Activated CD4-positive, alpha-beta T cell treated with anti-CD3 and anti-CD28 coated beads, Interleukin-2, amount 50 U/mL, for 24 hours (primary cell): ENCODE data around the gene CDH4.

Experiments
- DNase-seq, 2 donors: peaks; one replicate each; pipeline ENCODE4 v3.0.0-alpha.2; 2020; ENCODE audit warnings: low read depth in 1 of 2, low spot score in 1 of 2

CDH4 gene

DNA sequence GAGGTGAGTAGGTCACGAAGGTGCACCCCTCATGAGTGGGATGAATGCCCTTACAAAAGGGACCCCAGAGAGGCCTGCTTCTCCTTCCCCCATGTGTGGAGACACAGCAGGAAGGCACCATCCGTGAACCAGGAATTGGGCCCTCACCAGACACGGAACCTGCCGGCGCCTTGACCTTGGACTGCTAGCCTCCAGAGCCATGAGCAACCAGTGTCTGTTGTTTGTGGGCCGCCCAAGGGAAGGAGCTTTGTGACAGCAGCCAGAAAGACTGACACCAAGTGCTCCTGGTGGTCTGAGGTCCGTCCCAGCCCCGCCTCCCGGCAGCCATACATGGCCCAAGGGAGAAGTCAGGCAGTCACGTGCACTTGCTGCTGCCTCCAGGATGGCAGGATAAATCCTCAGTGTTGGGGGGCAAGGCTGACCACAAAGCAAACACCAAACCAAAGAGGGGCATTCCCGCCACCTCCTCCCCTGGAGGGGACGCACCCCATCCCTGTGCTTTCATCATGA, 29.3 kb downstream of the CDH4 start:
- no peak for DNase-seq

DNA sequence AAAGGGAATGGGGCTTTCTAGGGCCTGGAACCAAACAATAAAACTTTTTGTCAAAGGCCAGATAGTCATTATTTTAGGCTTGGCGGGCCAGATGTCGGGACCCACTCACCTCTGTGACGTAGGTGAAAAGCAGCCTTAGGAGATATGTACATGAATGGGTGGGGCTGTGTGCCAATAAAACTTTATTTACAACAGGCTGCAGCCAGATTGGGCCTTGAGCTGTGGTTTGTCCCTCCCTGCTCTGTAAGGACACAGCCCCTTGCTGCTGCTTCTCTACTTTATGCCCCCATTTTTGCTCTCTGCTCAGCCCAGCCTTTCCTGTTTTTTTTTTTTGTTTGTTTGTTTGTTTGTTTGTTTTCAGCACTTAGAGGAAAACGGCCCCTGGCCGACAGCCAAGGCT, 32.7 kb downstream of the CDH4 start:
- no peak for DNase-seq

DNA sequence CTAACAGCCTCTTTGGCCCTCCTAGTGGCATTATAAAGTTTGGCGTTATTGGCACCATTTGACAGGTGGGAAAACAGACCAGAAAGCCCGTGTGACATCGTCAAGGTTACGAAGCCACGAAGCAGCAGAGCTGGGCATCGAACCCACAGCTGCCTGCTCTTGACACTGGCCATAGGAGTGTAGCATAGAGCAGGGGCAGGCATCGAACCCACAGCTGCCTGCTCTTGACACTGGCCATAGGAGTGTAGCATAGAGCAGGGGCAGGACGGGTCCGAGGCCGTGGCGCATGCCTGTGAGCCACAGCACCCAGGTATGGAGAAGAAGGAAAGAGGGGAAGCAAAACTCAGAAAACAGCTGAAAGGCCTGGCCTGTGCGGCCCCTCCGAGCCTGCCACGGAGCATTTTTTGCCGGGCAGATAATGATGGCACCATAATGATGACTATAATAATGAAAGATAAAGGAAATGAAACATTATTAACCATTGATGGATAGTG, 33.1 kb downstream of the CDH4 start:
- DNase-seq: no peak

DNA sequence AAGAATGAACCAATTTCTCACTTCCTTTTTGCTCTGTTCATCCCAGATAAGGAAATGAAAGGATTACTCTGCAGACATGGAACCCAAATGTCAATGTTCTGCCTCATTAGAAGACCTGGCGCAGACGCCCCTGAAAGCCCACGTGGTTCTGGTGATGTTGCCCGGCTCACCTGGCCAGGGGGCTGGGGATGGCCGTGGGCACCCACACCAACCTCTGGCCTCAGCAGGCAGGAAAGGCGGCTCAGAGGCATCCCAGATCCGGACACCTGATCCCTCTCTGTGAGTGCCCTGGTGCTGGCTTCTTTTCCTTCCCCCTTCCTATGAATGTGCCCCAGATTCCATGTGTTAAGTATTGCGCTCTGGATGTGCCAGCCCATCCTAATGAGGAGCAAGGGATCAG, 33.6 kb downstream of the CDH4 start:
- no peak for DNase-seq

DNA sequence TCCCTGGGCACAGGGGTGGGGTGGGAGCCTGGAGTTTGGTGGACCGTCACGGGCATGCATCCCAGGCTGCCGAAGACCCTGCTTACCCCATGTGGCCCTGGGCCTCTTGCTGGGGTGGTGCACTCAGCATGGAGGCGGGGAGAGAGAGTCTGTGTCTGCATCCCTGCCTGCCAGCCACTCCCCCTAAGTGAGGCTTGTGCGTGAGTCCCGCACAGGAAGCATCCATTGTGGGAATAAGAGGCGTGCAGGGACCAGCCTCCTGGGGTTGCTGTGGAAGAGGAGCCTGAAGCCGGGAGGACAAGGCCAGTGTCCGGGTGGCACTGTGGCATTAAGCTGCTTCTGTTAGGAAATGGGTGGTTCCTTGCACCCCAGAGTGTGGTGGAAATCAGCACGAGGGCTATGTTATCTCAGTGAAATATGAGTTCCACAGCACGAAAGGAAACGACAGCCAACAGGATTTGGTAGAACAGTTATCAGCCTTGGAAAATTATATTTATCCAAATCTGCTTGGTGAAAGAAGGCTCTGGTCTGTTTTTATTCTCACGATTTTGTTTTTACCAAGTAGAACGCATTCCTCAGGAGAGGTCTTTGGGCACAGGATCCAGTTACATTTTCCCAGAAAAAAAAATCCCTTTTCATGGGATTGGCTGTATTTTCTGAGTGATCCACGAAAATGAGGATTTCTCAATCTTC, 35.7 kb downstream of the CDH4 start:
- no peak for DNase-seq

DNA sequence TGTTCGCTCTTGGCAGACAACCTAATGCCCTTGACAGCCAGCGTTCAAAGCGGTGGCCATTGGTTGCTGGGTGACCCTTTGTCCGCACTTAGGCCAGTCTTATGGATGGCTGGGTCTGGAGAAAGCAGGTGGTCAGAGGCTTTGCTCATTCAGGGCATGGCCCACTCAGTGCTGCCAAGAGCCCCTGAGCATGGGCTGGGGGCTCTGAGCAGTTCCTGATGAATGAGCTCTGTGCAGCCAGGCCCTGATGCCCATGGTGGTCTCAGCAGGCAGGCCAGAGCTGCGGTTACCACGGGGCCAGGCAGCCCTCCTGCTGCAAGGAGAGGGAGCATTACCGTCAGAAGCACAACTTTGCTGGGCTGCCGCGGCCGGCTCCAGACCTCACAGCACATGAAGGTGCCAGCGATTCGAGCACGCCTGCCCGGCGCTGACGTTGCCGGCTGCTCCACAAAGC, 36.3 kb downstream of the CDH4 start:
- DNase-seq: no peak

DNA sequence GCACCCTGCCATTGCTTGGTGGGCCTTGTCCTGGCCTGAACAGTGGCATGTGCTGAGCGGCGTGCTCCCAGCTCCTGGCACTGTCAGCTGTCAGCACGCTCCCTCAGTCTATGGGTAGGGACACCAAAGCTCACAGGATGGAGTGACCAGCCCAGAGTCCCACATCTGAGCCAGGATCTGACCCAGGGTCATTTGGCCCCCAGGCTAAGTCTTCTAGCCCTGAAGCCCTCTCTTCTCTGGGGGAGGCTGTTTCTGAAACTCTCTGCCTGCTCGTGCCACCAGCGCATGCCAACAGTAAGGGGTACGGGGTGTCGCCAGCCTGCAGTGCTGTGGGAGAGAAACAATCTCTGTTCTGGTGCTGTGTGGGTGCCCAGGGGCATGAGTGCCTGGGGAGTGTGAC, 37.1 kb downstream of the CDH4 start:
- no peak for DNase-seq

DNA sequence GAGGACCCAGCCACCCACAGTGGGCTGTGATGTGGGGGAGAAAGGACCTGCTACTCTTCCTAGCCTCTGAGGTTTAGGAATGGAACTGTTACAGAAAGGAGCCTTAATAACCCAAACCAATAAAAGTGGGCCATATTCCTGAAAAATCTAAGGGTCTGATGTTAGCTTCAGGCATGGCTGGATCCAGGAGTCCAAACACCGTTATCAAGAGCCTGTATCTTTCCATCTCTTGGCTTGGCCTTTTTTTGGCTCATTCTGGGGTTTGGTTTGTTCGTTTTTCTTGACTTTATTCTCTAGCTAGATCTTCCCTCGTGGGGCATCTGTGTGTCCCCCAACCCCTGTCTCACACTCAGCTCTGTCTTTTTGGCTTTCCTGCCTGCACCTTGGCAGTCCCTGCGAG, 38.7 kb downstream of the CDH4 start:
- no peak for DNase-seq

DNA sequence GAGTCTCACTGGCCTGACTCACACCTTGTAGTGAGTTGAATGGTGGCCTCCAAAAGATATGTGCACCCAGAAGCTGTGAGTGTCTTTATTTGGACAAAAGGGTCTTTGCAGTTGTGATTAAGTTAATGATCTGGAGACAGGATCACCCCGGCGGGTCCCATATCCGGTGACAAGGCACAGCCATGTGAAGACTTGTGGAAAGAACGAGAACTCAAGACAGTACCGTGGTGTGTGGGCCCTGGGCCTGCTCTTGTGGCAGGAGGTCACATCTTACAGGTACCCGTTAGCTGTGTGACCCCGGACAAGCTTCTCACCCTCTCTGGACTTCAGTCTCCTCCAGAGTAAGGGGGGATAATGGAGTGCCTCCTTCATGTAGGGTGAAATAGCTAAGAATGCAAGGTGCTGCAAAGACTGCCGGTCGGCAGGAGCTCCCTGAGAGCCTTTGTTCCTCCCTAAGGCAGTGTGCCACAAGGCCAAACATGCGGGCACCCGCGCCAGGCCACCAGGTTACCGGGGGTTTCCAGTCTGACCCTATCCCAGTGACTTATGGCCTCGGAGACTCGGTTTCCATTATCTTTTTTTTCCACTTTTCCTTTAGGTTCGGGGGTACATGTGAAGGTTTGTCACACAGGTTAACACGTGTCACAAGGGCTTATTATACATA, 39.2 kb downstream of the CDH4 start:
- DNase-seq: no peak

DNA sequence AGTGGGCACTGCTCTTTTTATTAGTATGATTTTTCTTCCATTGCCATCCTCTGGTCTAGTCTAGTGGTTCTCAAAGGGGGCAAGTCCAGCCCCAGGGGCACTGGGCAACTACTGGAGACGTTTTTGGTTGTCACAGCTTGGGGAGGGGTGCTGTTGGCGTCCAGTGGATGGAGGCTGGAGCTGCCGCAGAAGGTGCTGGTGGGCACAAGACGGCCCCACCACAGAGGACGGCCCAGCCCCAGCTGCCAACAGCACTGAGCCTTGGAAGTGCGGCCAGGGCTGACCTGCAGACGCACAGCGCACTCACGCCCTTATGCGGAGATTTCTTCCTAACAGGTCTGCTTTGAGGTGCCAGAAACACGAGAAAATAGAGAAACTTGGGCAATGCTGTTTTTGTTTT, 40.3 kb downstream of the CDH4 start:
- no peak for DNase-seq

DNA sequence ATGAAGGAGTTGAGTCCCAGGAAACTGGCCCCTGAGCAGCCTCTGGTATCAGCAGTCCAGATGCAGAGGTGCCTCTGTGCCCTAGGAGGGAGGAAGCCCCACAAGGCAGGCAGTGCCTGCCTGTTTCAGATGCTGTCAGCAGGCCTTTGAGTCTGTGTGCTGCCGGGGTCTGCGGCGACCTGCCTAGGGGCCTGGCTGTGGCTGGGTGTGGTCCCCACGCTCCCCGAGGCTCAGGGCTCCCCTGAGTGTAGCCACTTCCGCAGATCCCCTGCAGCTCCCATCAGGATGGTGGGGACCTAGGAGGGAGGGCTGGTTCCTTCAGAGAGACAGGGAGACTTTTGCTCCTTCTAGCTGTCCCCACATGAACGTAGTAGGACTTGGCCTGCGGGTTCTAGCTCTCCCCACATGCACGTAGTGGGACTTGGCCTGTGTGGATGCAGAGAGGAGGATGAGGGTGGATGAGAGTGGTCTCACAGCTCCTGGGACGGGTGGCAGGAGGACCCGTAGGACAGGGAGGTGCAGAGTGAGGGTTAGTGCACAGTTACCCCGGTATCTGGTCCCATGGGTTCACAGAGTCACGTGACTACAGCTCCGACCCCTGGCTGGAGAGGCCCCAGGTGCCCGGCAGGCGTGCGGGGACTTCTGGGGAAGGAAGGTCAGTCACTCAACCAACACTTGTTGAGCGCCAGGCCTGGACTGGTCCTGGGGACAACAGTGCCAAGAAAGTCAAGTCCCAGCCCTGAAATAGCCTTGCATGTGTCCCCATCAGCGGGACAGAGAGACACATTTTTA, 41.0 kb downstream of the CDH4 start:
- DNase-seq: no peak

DNA sequence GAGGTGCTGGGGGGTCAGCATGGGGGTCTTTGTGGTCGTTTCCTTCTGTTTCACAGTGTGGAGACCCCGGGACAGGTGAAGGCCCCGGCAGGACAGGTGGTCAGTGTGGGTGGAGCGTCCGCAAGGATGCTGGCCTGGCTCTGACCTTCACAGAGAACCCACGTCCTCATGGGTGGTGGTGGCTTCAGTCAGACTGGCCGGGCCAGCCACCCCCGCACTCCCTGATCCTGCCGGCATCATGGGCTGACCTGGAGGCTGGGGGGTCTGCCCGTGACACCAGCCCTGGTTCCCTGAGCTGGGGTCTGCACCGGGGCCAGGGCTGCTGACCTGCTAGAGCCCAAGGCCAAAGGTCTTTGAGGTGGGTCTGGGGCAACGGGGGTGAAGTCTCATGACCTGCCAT, 41.9 kb downstream of the CDH4 start:
- no peak for DNase-seq

DNA sequence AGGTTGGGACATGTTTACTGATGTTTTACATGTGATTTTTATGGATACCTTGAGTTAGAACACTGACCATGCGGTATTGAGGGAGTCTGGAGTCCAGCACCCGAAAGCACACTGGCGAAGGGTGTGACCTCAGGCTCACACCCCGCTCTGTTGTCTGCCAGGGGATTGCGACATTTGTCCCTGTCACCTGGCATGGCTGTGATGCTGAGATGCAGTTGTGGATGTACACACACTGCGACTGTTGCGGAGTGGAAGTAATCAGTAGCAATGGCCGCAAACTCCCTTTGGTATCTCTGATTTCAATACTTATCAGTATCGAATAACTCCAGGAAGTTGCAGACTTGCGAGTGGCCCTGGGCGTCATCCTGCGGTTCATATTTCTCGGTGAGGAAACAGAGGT, 43.2 kb downstream of the CDH4 start:
- no peak for DNase-seq

DNA sequence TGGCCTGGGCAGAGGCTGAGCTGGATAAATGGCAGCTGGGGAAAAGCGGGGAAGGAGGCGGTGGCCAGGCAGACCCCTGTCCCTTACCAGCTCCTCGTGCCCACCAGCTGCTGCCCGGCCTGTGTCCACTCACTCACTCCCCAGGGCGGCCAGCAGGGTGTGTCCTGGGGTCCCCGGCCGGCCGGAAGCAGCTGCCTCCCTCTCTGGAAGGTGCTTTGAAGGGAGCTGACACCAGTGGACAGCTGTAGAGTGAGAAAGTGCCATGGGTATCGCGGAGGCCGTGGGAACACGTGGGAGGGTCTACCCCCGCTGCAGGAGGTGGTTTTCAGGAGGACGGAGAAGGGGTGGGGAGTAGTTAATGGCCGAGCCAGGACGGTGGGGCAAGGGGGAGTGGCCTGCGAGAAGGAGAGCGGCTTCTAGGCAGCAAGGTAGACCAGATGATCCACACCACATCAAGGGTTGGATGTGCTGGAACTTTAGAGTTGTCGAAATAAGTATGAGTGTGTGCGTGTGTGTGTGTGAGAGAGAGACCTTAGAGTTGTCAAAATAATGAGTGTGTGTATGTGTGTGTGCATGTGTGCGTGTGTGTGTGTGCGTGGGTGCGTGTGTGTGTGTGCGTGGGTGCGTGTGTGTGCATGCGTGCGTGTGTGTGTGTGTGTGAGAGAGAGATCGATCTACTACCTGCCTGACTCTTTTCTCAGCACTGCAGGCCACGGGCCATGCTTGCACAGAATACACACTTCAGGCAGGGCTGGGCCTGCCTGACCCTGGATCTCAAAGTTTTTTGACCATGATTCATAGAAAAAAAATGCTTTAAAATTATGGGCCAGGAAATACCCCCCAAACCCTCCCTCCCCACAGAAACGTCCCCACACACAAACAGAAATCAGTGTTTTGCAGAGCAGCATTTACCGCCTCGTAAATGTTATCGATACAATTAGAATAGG, 43.9 kb downstream of the CDH4 start:
- no peak for DNase-seq

DNA sequence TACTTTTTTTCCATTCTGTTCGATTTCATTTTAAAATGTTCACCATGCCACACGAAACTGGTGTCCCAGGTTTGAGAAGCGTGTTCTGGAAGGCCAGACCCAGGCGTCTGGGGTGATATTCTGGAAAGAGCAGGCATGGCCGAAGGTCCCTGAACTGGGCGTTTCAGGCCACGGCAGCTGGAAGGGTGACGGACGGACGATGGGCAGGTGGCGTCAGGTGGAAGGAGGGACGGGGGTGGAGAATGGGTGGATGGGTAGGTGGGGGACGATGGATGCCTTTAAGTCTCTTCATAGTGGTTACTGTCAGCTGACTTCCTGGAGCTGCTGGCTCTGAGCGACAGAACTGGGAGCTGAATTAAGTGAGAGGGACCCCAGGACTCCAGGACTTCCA, 44.6 kb downstream of the CDH4 start:
- no peak for DNase-seq

DNA sequence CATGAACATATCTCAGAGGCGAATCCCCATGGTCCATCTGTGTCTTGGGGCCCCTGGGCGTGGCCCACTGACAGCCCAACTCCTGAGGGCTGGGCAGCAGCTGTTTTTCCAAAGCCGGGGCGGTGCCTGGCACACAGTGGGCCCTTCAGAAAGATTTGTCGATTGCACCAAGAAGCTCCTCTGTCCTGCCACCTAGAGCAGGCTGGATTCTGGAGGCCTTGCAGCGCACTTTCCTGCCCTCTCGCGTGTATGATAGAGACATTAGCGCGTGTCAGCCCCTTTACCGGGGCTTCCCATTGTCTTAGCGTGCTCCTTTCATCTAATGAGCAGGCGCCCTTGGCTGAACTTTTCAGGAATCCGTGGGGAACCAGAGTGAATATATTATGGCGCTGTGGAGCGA, 45.4 kb downstream of the CDH4 start:
- DNase-seq: no peak

DNA sequence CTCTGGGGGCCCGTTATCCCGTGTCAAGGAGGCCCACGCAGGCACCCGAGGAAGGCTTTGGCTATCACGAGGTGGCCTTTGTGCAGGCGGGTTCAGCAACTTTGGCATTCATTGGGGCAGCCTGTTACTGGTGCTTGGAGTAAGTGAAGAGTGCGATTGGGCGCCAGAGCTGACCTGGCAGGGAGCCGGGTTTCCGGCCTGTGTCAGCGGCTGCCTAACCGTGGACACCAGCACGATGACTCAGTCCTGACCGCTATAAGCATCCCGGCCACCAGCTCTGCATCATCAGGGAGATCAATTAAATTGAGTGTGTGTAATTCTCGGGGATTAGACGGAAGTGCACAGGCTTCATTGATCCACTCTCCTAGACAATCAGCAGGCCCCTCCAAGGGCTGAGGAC, 45.9 kb downstream of the CDH4 start:
- no peak for DNase-seq

DNA sequence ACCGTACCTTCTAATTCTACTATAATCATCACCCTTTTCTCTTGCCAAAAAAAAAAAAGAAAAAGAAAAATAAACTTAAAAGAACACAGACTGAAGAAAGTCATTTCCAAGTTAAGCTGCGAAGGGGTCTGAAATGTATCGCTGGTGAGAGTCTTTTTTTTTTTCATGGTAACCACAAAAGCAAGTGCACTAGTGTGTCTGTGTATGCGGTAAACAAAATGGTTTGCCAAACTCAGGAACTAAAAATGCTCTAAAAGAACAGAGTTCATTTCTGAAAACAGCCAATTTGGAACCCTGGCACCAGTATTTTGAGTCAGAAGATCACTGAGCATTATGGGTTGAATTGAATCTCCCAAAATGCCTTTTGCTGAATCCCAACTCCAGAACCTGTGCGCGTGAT, 46.6 kb downstream of the CDH4 start:
- DNase-seq: no peak

DNA sequence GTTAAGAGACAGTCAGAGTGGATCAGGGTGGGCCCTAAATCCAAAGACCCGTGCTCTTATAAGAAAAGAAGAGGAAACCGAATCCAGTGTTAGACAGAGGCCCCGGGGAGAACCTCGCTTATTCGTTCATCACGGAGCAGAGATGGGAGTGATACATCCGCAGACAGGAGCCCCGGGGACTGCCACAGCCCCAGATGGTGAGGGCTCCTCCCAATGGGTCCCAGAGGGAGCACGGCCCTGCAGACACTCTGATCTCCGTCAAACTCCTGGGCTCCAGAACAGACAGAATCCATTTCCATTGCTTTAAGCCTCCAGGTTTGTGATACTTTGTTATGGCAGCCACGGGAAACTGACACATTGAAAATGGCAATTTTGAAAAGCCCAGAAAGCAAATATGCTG, 47.0 kb downstream of the CDH4 start:
- no peak for DNase-seq

DNA sequence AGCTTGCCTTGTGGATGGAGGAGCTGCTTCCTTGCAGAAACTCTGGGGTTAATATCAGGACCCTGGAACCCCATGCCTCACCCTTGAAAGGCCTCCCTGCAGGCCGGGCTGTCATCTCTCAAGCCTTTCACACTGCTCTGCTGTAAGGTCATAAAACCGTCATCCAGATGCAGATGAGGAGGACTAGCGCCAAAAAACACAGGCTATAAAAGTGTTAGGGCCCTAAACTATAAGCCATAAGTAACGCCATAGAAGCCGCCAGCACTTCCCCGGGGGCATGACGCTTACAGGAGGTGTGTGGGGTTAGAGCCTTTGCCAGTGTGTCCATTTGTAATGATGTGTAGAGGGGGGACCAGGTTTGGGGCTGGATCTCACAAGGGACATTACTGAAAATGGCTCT, 47.6 kb downstream of the CDH4 start:
- no peak for DNase-seq

DNA sequence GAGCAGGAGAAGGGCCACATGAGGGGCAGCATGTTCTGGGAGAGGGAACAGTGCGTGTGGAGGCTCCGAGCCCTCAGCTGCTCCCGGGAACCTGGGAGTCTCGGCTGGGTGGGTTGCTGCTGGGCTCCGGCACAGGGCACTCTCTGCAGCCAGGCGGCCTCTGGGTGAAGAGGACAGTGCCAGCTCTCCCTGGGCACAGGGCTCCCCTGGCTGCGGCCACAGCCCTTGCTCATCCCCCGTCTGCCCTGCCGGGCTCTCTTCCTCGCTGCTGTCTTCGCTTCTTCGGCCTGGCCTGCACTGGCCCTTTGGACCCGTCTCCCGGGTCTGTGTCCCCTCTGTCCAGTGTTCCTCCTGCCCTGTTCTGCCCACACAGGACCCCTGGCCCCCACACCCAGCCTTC, 48.2 kb downstream of the CDH4 start:
- DNase-seq: no peak
